ENCODE results near the gene XYLT1. TPM values are rescaled to one million over a fixed set of nuclear protein-coding genes. Genes with fewer than 3 reads are reported as not detected.

The XYLT1 gene
- total and polyA plus RNA-seq, 12 donors, result 0.29 to 4.0 (median 1.6) TPM

- intact Hi-C loops (cut with DNase I), result loop anchor here in 1 of 10 donors (10.0 kb wide), 1 partner anchor 235 kb away; no protein-coding TSS in a partner anchor
Measured at GRCh38 chr16:17229766-17230165, 241.0 kb downstream of the XYLT1 start.

GRCh38 chr16:17229131-17229530, 241.6 kb downstream of the XYLT1 start:
- H3K27ac ChIP-seq, result no peak overlapping the region
- intact Hi-C loops (cut with DNase I), result loop anchor here in 1 of 10 donors (10.0 kb wide), 1 partner anchor 236 kb away; no protein-coding TSS in a partner anchor
- no peaks in the 10 kb centered on the region for H3K27me3 ChIP-seq
- H3K4me3 ChIP-seq, result no peak overlapping the region
- 91 to 93% methylated on average over 6 of the region's 6 CpGs for WGBS, 2 donors
- ATAC-seq, result no peak
- no peak for DNase-seq
- peaks cover 0 to 20% (median 15%) of the 10 kb centered on the region in 9 donors for H3K4me1 ChIP-seq
- H3K9me3 ChIP-seq, result no peaks in the 10 kb centered on the region
- no peaks in the 10 kb centered on the region for H3K36me3 ChIP-seq
- TF ChIP-seq, protein P1, sequence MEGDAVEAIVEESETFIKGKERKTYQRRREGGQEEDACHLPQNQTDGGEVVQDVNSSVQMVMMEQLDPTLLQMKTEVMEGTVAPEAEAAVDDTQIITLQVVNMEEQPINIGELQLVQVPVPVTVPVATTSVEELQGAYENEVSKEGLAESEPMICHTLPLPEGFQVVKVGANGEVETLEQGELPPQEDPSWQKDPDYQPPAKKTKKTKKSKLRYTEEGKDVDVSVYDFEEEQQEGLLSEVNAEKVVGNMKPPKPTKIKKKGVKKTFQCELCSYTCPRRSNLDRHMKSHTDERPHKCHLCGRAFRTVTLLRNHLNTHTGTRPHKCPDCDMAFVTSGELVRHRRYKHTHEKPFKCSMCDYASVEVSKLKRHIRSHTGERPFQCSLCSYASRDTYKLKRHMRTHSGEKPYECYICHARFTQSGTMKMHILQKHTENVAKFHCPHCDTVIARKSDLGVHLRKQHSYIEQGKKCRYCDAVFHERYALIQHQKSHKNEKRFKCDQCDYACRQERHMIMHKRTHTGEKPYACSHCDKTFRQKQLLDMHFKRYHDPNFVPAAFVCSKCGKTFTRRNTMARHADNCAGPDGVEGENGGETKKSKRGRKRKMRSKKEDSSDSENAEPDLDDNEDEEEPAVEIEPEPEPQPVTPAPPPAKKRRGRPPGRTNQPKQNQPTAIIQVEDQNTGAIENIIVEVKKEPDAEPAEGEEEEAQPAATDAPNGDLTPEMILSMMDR (IDR thresholded peaks at IDR 0.05), result no peak

More at GRCh38 chr16:17229766-17230165, 241.0 kb downstream of the XYLT1 start:
- DNase-seq (no peak), ATAC-seq (no peak)
- no peaks in the 10 kb centered on the region for H3K9me3 ChIP-seq
- H3K27ac ChIP-seq, result no peak overlapping the region
- 92 to 93% methylated on average over 4 of the region's 4 CpGs for WGBS, 2 donors
- peaks cover 0 to 14% (median 9%) of the 10 kb centered on the region in 9 donors for H3K4me1 ChIP-seq
- no peaks in the 10 kb centered on the region for H3K27me3 ChIP-seq
- no peak overlapping the region for H3K4me3 ChIP-seq
- no peaks in the 10 kb centered on the region for H3K36me3 ChIP-seq
- TF ChIP-seq, protein P1 (IDR thresholded peaks at IDR 0.05), result no peak

DNA sequence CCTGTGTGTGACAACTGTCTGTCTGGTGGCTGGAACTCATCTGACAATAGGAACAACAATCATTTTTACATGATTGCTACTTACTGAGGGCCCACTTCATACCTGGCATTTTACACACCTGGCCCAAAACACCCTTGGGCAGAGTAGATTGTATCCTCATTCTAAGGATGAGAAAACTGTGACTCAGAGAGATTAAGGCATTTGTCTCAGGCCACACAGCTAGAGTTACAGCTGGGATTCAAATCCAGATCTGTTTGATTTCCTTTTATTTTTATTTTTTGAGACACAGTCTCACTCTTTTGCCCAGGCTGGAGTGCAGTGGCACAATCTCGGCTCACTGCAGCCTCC, 242.1 kb downstream of the XYLT1 start:
- Histone ChIP-seq H3K9me3 (peaks cover 0 to 2% (median 0%) of the 10 kb centered on the region in 11 donors), H3K36me3 (no peaks in the 10 kb centered on the region), H3K4me3 (no peak overlapping the region), H3K27ac (no peak overlapping the region), H3K4me1 (peaks cover 0 to 24% (median 16%) of the 10 kb centered on the region in 9 donors), H3K27me3 (no peaks in the 10 kb centered on the region)
- DNase-seq (no peak), ATAC-seq (no peak)
- TF ChIP-seq, protein P1 (IDR thresholded peaks at IDR 0.05), result no peak
- 92 to 100% methylated on average over 1 of the region's 1 CpG for WGBS, 2 donors
- intact Hi-C loops (cut with DNase I), result loop anchor here in 1 of 10 donors (10.0 kb wide), 1 partner anchor 236 kb away; no protein-coding TSS in a partner anchor

DNA sequence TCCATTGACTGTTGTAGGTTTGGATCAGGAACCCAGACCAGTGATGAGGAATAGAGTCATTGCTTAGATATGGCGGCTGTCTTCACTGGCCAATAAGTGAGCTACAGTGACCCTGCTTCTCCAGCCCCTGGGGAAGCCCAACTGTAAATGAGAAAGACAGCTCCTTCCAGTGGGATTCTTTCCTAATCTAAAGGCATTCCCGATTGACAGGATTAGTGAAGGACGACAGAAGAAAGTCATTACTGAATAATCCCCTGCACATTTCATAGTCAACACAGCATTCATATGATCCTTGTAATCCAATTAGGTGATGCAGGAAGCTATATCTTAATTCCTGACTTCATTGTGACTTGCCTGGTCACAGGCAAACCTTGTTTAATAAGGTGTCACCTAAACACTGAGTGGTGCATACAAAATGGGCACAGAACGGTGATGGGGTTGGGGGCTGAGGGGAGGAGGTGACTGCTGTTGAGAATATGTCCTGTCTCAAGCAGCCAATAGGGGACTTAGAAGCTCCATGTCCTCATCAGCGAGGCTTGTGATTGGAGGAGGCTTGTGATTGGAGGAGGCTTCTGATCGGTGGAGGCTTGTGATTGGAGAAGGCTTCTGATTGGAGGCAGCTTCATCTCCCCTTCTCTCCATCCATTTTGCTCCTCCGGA, 242.6 kb downstream of the XYLT1 start:
- H3K36me3 ChIP-seq, result no peaks in the 10 kb centered on the region
- WGBS, 2 donors, result 79 to 81% methylated on average over 7 of the region's 7 CpGs
- H3K4me1 ChIP-seq, result peaks cover 0 to 29% (median 19%) of the 10 kb centered on the region in 9 donors
- DNase-seq, result no peak
- intact Hi-C loops (cut with DNase I), result loop anchor here in 1 of 10 donors (10.0 kb wide), 1 partner anchor 237 kb away; no protein-coding TSS in a partner anchor
- H3K27me3 ChIP-seq, result no peaks in the 10 kb centered on the region
- no peak overlapping the region for H3K27ac ChIP-seq
- TF ChIP-seq, protein P1 (IDR thresholded peaks at IDR 0.05), result no peak
- no peak for ATAC-seq
- H3K9me3 ChIP-seq, result peaks cover 0 to 4% (median 0%) of the 10 kb centered on the region in 11 donors
- no peak overlapping the region for H3K4me3 ChIP-seq

Data from heart right ventricle (tissue), 16 donors.